DND-41 (cell line): ENCODE measurements around the gene GALNT13.

Source experiments
- CTCF ChIP-seq: IDR thresholded peaks from 2 replicates; pipeline ENCODE4 v1.5.1; 2012; ENCODE audit warnings: borderline replicate concordance, low read length, moderate library complexity, mild to moderate bottlenecking; ENCODE audit not compliant: poor library complexity, severe bottlenecking; ENCODE audit errors: extremely low read depth
- EZH2 ChIP-seq: IDR thresholded peaks from 3 replicates; pipeline ENCODE4 v1.6.1; 2012; ENCODE audit warnings: borderline replicate concordance, low read depth, mild to moderate bottlenecking, moderate library complexity, low read length, inconsistent platforms; ENCODE audit not compliant: severe bottlenecking

DNA sequence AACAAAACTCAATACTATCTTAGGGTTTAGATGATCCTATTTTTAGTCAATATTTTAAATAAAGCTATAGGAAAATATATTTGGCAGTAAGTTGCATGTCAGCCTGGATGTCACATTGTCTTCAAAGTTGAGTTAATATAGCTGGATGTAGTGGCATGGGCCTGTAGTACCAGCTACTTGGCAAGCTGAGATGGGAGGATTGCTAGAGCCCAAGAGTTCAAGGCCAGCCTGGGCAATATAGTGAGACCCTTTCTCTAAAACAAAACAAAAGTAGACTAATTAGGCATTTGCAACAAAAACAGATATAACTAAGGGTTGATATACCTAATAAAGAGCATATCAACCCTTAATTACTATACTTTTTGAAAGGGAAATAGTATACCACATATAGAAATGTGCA lies 572.2 kb downstream of the GALNT13 start:
- no peak for TF ChIP-seq CTCF
- no peak for TF ChIP-seq EZH2
